GM21576 (cell line): Measurements from ENCODE around the gene CCT5.

Experiments used
- ATAC-seq: cut with Tn5 transposase; IDR thresholded peaks from one replicate; pipeline ENCODE4 v1.9.1; 2021; ENCODE audit warnings: mild to moderate bottlenecking, moderate library complexity; ENCODE audit not compliant: unreplicated experiment

CCT5 gene

DNA sequence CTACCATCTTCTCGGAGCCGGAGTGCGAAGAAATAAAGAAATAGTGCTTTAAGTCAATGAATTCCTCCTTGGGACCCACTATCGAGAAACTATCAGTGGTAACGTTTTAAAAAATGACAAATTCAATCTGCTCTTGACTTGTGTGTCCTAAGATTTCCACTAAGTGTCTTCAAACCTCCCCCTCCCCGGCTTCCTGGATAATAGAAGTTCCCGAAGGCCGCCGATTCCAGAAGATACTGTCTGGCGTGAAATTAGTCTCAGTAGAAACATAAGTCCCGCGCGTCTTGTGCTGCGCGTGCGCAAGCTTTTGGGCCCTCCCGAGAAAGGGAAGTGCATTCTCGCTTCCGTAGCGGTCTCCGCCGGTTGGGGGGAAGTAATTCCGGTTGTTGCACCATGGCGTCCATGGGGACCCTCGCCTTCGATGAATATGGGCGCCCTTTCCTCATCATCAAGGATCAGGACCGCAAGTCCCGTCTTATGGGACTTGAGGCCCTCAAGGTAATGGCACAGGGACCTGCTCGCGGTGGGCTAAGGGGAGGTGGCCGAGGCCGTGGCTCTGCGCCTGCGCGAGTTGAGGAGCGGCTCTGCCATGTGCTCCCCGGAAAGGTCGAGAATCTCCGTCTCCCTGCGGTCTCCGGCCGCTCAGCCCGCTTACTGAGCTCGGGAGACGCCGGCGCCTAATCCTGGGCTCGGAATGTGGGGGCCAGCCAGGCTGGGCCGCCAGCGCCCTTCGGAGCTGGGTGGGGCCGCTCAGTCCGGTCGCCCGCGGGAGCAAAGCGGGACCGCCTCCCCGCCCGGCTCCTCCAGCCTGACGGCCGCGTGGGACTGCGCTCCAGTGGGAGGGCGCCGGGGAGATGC, at the start of gene CCT5:
Gene CCT5, plus strand, starts transcription at position 333 of the 858 bp plus-strand sequence. Its CDS starts 61 bp downstream, at position 394.
- peak; percentile 75 for ATAC-seq

DNA sequence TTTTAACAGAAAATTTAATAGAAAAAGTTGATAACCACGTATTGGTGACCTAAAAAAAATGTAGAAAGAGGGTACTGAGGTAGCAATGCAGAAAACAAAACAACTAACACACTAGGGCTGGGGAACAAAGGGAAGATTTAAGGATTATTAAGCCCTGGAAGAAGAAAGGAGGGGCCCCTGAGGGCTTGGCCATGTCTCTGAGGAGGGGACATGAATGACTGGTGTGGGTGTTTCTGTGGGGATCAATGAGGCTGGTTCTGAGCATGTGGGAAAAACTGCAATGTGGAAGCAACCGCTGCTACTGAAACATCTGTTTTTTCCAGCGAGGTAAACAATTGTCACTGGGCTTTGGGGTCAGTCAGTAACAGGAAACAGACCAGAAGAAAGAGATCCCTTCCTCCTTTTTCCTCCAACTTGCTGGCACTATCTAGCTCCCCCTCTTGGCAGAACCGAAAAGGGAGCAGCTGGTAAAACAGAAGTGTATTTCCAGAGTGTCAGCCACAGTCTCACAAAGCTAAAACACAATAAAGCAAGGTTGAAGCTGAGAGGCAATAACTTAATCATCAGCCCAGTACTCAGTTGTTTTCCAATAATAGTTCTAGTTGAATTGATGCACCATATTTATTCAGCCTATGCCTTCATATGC, 48.7 kb upstream of the CCT5 start:
- ATAC-seq, result no peak

DNA sequence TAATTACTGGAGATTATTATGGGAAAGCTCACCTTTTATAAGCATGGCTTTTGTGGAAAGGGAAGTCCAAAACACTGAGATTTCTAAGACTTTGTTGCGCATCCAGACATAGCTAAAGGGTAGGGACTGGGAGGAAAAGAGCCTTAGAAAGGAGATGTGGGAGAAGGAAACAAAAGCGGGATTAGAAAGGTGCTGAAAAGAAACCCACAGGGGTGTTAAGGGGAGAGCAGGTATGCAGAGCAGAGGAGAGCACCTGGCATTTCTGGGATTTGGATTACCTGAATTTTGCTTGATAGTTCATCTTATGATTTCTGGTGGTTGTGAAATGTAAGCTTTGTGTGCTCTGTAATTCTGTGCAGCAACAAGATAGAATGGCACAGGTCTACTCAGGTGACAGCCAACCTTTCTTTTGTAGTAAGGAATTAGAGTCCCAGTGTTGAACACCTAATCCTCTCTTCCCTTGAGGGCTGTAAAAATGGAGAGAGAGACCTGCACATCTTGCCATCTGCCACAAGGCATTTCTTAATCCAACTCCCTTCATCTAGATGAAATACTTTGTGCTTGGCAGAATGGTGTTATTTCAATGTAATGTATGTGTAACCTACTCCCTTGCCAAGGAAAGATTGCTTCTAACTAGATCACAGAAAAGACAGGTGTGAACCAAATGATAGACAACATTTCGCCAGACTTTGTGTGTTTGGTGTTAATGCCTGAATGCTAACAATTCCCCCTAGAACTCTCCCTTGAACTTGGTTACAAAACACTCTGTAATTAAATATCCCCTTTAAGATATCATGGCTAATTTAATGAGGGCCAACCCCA, 47.8 kb upstream of the CCT5 start:
- ATAC-seq, result no peak

DNA sequence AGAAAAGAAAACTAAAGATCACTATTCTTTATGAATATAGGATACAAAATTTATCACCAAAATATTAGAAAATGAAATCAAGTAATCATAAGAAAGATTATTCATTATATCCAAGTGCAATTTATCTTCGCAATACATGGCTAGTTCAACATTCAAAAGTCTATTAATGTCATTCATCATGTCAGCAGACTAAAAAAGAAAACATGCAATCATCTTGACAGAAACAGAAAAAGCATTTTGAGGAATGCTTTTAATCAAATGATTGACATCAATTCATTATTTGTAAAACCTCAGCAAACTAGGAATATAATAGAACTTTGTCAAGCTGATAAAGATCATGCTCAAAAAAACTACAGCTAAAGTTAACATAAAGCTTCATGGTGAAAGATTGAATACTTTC, 41.1 kb upstream of the CCT5 start:
- no peak for ATAC-seq

DNA sequence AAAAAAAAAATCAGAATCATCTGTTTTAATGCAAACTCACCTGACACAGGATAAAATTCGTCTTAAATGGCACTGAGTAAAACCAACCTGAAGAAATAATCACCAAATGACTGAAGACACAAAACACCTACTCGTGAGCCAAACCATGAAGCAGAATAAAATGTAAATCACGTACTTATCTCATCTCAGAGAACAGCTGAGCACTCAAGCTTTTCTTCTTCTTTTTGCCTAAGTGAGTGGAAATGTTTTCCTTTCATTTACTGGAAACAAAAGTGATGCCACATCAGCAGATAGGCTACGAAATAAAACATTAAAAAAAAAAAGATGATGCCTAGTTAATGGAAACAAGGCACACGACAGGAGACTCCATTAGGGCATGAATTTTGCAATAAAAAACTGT, 36.8 kb upstream of the CCT5 start:
- no peak for ATAC-seq

DNA sequence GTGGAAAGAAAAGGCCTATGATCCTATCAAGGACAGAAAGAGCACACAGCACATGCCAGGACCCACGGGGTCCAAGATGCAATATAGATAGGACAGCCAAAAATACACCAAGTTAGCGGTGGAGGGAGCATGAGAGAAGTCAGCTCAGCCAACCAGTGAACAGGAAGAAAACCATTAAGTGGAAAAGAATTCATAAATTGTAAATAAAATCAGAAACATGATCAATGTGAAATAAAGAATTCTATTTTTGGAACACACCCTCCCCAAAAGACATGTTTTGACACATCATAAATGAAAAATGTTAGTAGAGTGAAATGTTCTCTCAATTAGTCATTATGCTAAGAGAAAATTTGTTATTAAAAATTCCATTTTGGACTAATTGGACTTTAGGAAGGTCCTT, 36.0 kb upstream of the CCT5 start:
- no peak for ATAC-seq

DNA sequence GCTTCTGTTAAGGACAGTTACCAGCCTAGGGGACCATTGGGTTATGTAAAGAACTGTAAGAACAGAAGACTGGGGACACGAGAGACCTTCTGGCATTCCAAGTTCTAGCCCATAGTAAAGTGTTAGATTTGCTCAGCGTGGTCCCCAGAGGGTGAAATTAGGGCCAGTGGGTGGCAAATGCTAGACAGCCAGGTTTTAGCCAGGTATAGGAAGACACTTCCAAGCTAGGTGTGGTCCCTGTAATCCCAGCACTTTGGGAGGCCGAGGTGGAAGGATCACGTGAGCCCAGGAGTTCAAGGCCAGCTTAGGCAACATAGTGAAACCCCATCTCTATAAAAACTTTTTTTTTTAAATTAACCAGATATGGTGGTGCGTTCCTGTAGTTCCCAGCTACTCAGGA, 34.7 kb upstream of the CCT5 start:
- no peak for ATAC-seq

DNA sequence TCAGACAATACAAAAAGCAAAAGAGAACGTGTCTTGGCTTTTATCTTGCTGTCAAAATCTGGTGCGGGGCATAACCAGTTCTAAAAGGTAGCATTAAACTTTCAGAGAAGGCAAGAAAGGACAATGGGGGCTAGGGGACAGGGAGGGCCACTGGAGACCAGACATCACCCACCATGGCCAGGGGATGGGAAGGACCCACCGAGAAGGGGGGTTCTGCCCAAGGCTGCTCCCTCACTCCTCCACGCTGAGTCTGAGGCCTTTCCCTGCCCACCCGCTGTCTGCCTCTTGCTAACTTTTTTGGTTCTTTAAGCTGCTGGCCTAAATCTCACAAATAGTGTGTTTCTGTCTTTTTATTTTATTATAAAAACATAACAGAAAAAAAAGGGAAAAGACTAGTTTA, 34.0 kb upstream of the CCT5 start:
- no peak for ATAC-seq

DNA sequence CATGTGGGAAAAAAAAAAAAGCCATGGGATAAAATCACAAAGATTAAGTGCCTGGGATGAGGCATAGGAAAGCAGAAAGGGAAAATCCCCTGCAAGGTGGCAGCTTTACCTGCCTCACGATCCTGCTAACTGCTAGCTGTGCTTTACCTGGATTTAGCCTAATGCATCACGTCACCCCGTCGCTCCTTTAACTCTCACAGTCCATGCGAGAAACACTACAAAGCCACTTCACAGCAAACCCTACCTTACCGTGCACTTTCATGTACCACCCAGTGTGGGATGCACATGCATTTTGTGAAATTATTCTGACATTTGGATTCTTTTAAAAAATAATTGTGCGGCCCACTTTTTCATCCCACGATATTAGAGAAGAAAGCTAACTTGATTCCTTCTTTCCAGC, 31.4 kb upstream of the CCT5 start:
- no peak for ATAC-seq

DNA sequence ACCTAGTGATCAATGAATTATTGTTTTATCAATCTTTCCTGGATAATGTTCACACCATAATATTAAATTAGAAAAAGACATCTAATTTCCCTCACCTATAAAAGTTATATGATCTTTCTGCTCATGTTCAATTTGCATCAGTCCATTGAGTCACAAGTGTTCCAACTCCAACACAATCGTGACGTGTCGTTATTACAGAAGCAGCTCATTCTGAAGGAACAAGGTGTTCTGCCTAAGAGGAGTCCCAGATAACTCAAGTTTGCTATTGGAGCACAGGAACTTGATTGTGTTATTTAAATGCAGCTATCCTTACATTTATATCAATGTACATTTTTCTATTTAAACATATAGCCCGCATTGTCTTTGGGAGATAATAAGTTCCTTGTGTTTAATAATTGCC, 31.0 kb upstream of the CCT5 start:
- no peak for ATAC-seq

DNA sequence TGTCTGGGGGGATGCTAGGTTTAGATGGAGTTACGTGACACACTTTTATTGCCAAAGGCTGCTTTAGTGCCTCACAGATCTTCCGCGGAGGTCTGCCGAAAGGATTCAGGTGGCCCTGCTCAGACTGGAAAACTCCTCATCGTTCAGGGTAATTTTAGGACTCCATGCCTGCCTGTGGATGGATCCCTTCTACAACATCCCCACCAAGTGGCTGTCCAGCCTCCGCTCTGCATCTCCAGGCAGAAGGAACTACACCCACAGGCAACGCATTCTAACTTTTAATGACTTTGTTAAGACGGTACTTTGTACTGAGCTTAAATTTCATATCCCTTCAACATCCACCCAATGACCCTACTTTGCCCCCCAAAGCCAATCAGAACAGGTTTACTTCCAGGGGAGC, 29.8 kb upstream of the CCT5 start:
- no peak for ATAC-seq

DNA sequence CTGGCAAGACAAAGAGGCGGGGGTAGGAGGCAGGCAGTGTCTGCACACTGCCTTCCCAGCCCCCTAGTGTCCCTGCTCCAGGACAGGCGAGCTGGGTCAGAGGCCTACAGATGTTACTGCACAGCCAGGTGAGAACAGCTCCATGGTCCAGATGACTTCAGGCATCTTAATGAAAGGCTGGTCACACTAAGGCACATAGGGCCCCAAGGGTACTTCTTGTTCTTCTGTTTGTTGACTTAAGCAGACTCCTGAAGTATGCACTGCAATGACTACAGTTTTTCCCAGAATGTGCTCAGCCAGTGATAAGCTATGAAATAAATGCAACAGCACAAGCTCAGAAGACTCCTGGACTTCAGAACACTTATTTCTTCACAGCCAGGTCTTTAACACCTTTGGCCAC, 27.8 kb upstream of the CCT5 start:
- no peak for ATAC-seq

DNA sequence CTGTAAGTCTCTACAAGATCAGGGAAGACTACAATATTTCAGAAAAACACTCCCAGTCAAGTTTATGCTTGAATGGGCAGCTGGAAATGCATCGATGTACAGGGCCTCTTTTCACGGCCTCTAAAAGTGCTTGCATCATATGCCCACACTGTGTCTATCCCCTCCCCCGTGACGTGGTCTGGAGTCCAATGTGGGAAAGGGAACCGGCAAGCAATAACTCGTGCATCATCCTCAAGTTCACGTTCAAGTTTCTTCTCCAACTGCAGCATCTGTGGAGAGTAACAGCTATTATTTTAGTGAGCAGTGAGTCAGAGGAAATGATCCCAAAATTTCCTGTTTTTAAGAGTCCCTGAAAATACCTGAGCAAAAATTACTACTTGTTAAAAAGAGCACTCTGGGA, 22.7 kb upstream of the CCT5 start:
- ATAC-seq, result no peak

DNA sequence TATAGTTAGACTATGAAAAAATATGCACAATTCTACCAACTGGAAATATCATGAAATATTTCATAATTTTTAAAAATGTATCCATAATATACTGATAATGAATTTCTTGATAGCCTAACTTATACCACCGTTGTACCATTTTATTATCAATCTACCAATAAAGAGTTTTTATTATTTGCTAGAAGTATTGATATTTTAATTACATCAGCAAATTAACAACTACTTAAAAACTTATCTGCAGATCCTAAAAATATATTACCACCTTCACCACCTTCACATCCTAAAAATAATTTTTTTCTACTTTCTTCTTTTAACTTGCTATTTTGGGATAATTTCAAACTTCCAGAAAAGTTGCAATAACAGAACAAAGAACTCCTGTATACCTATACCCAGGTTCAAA, 21.8 kb upstream of the CCT5 start:
- no peak for ATAC-seq

DNA sequence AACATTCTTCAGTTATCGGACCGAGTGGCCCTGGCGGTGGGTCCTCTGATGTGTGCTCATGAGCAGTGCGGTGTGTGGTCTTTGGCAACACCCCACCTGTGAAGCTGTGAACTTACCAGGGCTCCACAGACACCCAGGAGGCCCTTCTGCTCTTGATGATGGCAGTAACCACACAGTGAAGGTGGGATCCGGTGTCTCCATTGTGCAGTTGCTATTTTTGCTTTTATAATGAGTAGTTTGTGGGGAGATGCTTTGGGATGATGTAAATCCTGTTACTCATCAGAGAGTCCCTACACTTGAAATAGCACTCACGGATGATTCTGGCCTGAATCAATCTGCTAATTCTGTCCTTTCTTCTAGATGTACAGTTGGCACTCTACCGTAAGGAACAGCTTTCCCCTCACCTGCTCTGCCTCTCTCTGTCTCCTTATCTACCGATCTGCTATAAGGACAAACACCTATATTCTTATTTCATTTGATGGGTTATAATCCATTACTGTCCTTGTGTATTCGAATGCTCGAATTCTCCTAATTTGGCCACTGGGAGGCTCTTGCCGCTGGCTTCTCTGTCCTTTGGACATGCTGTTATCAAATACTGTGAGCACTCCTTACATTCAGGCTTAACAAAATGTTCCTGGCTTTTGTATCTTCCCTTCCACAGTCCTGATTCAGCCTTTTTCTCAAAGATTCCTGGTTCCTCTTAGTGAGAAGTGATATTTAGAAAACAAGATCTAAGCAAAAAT, 20.6 kb upstream of the CCT5 start:
- no peak for ATAC-seq

DNA sequence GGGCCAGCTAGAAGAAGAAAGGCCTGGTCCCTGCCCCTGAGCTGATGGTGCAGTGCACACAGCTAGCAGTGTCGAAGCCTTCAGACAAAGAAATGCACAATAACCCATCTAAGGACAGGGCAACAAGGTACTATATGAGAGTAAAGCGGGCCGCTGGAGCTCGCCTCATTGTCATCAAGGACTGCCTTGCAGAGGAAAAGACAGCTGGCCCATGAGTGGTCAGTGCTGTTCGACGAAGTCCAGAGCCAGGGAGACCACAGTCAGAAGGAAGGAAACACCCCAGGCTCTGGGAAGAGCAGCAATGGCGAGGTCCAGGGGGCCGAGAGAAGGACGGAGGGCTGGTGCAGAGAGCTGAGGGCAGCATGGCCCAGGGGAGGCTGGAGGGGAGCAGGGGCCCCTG, 17.7 kb upstream of the CCT5 start:
- ATAC-seq, result no peak

DNA sequence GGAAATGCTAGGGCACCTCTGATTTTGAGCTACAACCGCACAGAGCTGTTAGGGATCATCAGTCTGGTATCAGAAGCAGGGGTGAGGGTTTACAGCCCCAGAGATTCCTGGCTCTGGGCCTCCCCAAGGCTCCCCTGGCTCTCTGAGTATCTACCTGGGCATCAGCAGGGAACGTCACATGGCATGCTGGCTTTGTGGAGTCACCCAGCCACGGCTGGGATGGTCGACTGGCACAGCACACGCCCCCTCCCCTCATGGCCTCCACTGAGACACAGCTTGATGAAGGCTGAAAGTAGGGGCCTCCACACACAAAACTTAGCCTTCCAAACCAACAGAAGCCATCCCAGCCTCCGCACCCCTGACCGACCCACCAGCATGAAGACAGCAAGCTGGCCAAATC, 17.1 kb upstream of the CCT5 start:
- ATAC-seq, result no peak

DNA sequence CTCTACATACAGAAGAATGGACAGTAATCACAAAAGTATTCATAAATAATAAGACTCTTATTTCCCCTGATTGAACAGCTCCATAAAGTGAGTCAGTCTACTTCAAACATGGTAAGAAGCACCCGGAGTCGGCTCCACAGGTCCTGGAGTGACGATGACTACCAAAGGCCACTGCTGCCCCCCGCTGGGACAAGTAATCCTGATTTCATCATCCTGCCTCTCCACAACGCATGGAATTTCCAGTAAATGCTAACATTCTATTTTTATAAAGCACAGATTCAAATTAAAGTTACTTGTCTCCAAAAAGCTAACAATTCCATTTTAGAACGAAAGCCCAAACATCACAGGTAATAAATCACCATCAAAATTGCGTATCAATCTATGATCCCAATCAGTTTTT, 16.6 kb upstream of the CCT5 start:
- no peak for ATAC-seq

DNA sequence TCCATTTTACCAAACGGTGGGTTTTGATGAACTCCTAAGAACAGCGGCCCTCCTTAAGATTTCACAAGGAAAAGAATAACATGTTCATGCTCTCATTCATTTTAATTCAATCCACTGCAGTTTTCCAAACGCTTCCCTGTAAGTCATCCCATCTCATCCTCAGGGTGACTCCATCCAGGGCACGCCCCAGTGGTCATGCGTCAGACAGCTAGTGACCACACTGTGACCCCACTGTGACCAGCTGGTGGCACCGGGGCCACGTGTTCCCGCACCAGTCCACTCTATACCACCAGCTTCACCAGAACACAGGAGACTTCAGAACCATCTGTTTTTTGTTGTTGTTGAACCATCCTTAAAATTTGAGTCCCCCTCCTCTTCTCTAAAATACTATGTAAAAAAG, 14.7 kb upstream of the CCT5 start:
- ATAC-seq, result no peak

DNA sequence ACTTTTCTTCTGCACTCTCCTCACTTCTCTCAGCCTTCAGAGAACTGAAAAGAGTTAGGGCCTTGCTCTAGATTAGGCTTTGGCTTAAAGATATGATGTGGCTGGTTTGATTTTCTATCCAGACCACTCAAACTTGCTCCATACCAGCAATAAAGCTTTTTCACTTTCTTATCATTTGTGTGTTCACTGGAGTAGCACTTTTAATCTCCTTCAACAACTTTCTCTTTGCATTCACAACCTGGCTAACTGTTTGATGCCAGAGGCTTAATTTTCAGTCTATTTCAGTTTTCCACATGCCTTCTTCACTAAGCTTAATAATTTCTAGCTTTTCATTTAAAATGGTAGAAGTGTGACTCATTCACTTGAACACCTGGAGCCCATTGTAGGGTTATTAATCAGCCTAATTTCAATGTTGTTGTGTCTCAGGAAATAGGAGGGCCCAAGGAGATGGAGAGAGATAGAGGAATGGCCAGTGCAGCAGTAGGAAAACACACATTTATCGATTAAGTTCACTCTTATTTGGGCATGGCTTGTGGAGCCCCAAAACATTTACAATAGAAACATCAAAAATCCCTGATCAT, 6.3 kb upstream of the CCT5 start:
- ATAC-seq, result no peak
